Progenitor cell of endocrine pancreas (in vitro differentiated cells): Measurements from ENCODE around the gene PPP2R2C. TPM values are rescaled to one million over a fixed set of nuclear protein-coding genes. Genes with fewer than 3 reads are reported as not detected.

Experiments used
- DNase-seq: peaks from one replicate; pipeline ENCODE4 v3.0.0; 2021; ENCODE audit warnings: low spot score; ENCODE audit not compliant: unreplicated experiment
- H3K27ac Mint-ChIP-seq: 2 replicates; pipeline ENCODE4 v1.8.0; 2021; ENCODE audit warnings: mild to moderate bottlenecking, moderate library complexity, mixed read lengths
- H3K27me3 Mint-ChIP-seq: 2 replicates; pipeline ENCODE4 v1.8.0; 2021; ENCODE audit warnings: mixed read lengths
- H3K36me3 Mint-ChIP-seq: 2 replicates; pipeline ENCODE4 v1.8.0; 2022; ENCODE audit warnings: mixed read lengths; ENCODE audit not compliant: insufficient read depth
- H3K4me1 Mint-ChIP-seq: 2 replicates; pipeline ENCODE4 v1.8.0; 2021; ENCODE audit warnings: low read depth, mixed read lengths
- H3K4me3 Mint-ChIP-seq: 2 replicates; pipeline ENCODE4 v1.8.0; 2021; ENCODE audit warnings: low read depth, mild to moderate bottlenecking, moderate library complexity, mixed read lengths
- H3K9me3 Mint-ChIP-seq: 2 replicates; pipeline ENCODE4 v1.8.0; 2021; ENCODE audit warnings: low read depth, mixed read lengths
- CTCF ChIP-seq: fragments of 200-600 bp; sonication (generic); IDR thresholded peaks from one replicate; pipeline ENCODE4 v1.5.0; 2021; ENCODE audit warnings: antibody characterized with exemption, mild to moderate bottlenecking; ENCODE audit not compliant: unreplicated experiment
- total RNA-seq: library from RNA; stranded (reverse); gene quantifications from 2 replicates; pipeline ENCODE4 v1.2.1, GENCODE V29; 2021

The PPP2R2C gene
- total RNA-seq, 1 donor from 2014 or later, result 0.19 TPM

- H3K27ac Mint-ChIP-seq, result no peak overlapping the region
- TF ChIP-seq CTCF, result no peak
- DNase-seq, result no peak
- no peaks in the 10 kb centered on the region for H3K9me3 Mint-ChIP-seq
- peaks cover 20% of the 10 kb centered on the region for H3K27me3 Mint-ChIP-seq
- H3K36me3 Mint-ChIP-seq, result no peaks in the 10 kb centered on the region
- H3K4me1 Mint-ChIP-seq, result peaks cover 4% of the 10 kb centered on the region
- no peak overlapping the region for H3K4me3 Mint-ChIP-seq
Observed at GRCh38 chr4:6350646-6351045, 121.8 kb downstream of the PPP2R2C start.

- no peak for TF ChIP-seq CTCF
- Mint-ChIP-seq H3K27me3 (peaks cover 20% of the 10 kb centered on the region), H3K36me3 (no peaks in the 10 kb centered on the region), H3K4me3 (no peak overlapping the region), H3K27ac (no peak overlapping the region), H3K4me1 (peaks cover 4% of the 10 kb centered on the region), H3K9me3 (no peaks in the 10 kb centered on the region)
- DNase-seq, result no peak
Observed at GRCh38 chr4:6349896-6350603, 122.4 kb downstream of the PPP2R2C start.

- Mint-ChIP-seq H3K9me3 (no peaks in the 10 kb centered on the region), H3K27me3 (peaks cover 20% of the 10 kb centered on the region), H3K4me1 (no peaks in the 10 kb centered on the region), H3K27ac (no peak overlapping the region), H3K36me3 (no peaks in the 10 kb centered on the region), H3K4me3 (no peak overlapping the region)
- TF ChIP-seq CTCF, result no peak
- no peak for DNase-seq
Observed at GRCh38 chr4:6348408-6348807, 124.0 kb downstream of the PPP2R2C start.

- Mint-ChIP-seq H3K27ac (no peak overlapping the region), H3K9me3 (no peaks in the 10 kb centered on the region), H3K4me3 (no peak overlapping the region), H3K27me3 (peaks cover 21% of the 10 kb centered on the region), H3K4me1 (no peaks in the 10 kb centered on the region), H3K36me3 (no peaks in the 10 kb centered on the region)
- TF ChIP-seq CTCF, result no peak
- DNase-seq, result no peak
Observed at GRCh38 chr4:6347511-6348045, 124.8 kb downstream of the PPP2R2C start.

GRCh38 chr4:6346373-6347110, 125.9 kb downstream of the PPP2R2C start:
- no peak overlapping the region for H3K4me3 Mint-ChIP-seq
- no peak for TF ChIP-seq CTCF
- no peaks in the 10 kb centered on the region for H3K4me1 Mint-ChIP-seq
- H3K27me3 Mint-ChIP-seq, result peaks cover 17% of the 10 kb centered on the region
- H3K27ac Mint-ChIP-seq, result no peak overlapping the region
- H3K9me3 Mint-ChIP-seq, result no peaks in the 10 kb centered on the region
- DNase-seq, result no peak
- no peaks in the 10 kb centered on the region for H3K36me3 Mint-ChIP-seq
